Upper lobe of left lung (tissue), 6 donors: Measurements from ENCODE around the gene PAQR7. TPM values are rescaled to one million over a fixed set of nuclear protein-coding genes. Genes with fewer than 3 reads are reported as not detected.

ENCODE experiments used
- ATAC-seq, 2 donors: fragments of 200-7000 bp; cut with Tn5 transposase; one replicate each; pipeline ENCODE4 v1.9.1; 2022; ENCODE audit warnings: mild to moderate bottlenecking in 2 of 2, moderate library complexity in 2 of 2; ENCODE audit not compliant: low FRiP score in 2 of 2
- DNase-seq, 2 donors: peaks; one replicate each; pipeline ENCODE4 v3.0.0-alpha.2; 2019 to 2020
- H3K27ac ChIP-seq, 4 donors: fragments of 200-600 bp; sonication (generic); one replicate each; pipeline ENCODE4 v1.5.1; 2016 to 2019
- H3K27me3 ChIP-seq, 4 donors: fragments of 200-600 bp; sonication (generic); one replicate each; pipeline ENCODE4 v1.5.1; 2017 to 2019
- H3K36me3 ChIP-seq, 4 donors: fragments of 200-600 bp; sonication (generic); one replicate each; pipeline ENCODE4 v1.5.1; 2016 to 2019
- H3K4me1 ChIP-seq, 4 donors: fragments of 200-600 bp; sonication (generic); one replicate each; pipeline ENCODE4 v1.5.1; 2018 to 2019
- H3K4me3 ChIP-seq, 4 donors: fragments of 200-600 bp; sonication (generic); one replicate each; pipeline ENCODE4 v1.5.1; 2017 to 2019; ENCODE audit warnings: mild to moderate bottlenecking in 2 of 4, moderate library complexity in 1 of 4
- H3K9me3 ChIP-seq, 4 donors: fragments of 200-600 bp; sonication (generic); one replicate each; pipeline ENCODE4 v1.5.1; 2018 to 2019
- EP300 ChIP-seq, 4 donors: sonication (generic); formaldehyde crosslinking; IDR thresholded peaks; one replicate each; pipeline ENCODE4 v1.5.1; 2017; ENCODE audit warnings: antibody characterized with exemption in 4 of 4, control low read depth in 2 of 4
- POLR2A ChIP-seq, 4 donors: fragments of 450-650 bp; IDR thresholded peaks; one replicate each; pipeline ENCODE4 v1.5.1; 2016 to 2017; ENCODE audit warnings: antibody characterized with exemption in 4 of 4, mild to moderate bottlenecking in 2 of 4
- POLR2AphosphoS5 ChIP-seq, 2 donors: sonication (generic); formaldehyde crosslinking; IDR thresholded peaks; one replicate each; pipeline ENCODE4 v1.5.1; 2017; ENCODE audit warnings: antibody characterized with exemption in 2 of 2
- WGBS, 2 donors: methylation state at CpG; one replicate each; pipeline ENCODE4 v1.1.5; 2017 to 2018; 5-methylcytosine and 5-hydroxymethylcytosine counted together
- total RNA-seq, 6 donors: library from RNA; depleted of rRNA in 4 of 6; stranded (reverse); fragments of >200 nt in 4 of 6; gene quantifications; one replicate each; pipeline versions ENCODE4 v1.1.0 to v1.2.1, GENCODE V29; 2016 to 2021
- TF ChIP-seq, protein P1 (sequence below), 6 experiments: fragments of 450-650 bp in 4 of 6; fragments of 200-600 bp in 2 of 6; sonication (generic) in 2 of 6; IDR thresholded peaks; one replicate each; pipeline ENCODE4 v1.5.1; 2016 to 2019; ENCODE audit warnings: antibody characterized with exemption in 6 of 6
- donor health status: DM: no; HTN: no; CAD: no; lungs with moderate emphysema.
- donor health status: DM: no; HTN: yes; CAD: no; lungs with severe emphysema.

PAQR7 gene
- total RNA-seq, 6 donors from 2014 or later, result 1.9 to 9.6 (median 7.0) TPM

DNA sequence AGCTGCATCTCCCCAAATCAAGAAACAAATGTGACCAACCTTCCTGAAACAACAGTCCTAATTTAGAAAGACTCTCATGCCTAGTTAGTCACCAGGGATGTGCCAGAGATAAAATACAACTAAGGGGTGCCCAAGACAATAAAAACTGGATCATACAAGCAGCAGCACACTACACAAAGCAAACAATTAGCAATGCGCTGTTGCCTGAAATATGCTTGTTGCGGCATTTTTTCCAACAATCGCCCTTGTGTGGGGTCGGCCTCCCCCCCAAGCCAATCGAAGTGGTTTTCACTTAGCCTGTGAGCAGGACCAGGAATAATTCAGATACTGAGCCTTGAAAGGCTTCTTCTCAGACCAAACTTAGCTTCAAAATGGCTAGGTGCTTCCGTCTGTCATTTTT lies 32.1 kb upstream of the PAQR7 start:
- WGBS, 2 donors, result 93 to 96% methylated on average over 6 of the region's 6 CpGs
- Histone ChIP-seq H3K27ac (no peak overlapping the region), H3K27me3 (no peaks in the 10 kb centered on the region), H3K4me1 (peaks cover 4 to 31% (median 24%) of the 10 kb centered on the region in 4 donors), H3K36me3 (peaks cover 0 to 4% (median 0%) of the 10 kb centered on the region in 4 donors), H3K9me3 (no peaks in the 10 kb centered on the region), H3K4me3 (no peak overlapping the region)
- no peak for ATAC-seq
- DNase-seq, result no peak
- TF ChIP-seq POLR2A (IDR thresholded peaks at IDR 0.05), result no peak
- TF ChIP-seq, protein P1, sequence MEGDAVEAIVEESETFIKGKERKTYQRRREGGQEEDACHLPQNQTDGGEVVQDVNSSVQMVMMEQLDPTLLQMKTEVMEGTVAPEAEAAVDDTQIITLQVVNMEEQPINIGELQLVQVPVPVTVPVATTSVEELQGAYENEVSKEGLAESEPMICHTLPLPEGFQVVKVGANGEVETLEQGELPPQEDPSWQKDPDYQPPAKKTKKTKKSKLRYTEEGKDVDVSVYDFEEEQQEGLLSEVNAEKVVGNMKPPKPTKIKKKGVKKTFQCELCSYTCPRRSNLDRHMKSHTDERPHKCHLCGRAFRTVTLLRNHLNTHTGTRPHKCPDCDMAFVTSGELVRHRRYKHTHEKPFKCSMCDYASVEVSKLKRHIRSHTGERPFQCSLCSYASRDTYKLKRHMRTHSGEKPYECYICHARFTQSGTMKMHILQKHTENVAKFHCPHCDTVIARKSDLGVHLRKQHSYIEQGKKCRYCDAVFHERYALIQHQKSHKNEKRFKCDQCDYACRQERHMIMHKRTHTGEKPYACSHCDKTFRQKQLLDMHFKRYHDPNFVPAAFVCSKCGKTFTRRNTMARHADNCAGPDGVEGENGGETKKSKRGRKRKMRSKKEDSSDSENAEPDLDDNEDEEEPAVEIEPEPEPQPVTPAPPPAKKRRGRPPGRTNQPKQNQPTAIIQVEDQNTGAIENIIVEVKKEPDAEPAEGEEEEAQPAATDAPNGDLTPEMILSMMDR (IDR thresholded peaks at IDR 0.05), result no peak
- TF ChIP-seq EP300 (IDR thresholded peaks at IDR 0.05), result no peak
- TF ChIP-seq POLR2AphosphoS5 (IDR thresholded peaks at IDR 0.05), result no peak

GRCh38 chr1:25906644-25907300 lies 31.3 kb upstream of the PAQR7 start:
- DNase-seq, result no peak

GRCh38 chr1:25905680-25906643 lies 30.5 kb upstream of the PAQR7 start, which contains the start of gene STMN1:
Gene STMN1 (minus strand): TSS chr1:25906419. CDS start chr1:25904676, 1,743 bp downstream.
- DNase-seq (peak; percentile 90 to 97), ATAC-seq (peak; percentile 92 to 93)
- Histone ChIP-seq H3K27me3 (no peaks in the 10 kb centered on the region), H3K9me3 (no peaks in the 10 kb centered on the region), H3K27ac (peak within 1 kb of the TSS; percentile 38 to 86 (median 60)), H3K4me3 (peak within 1 kb of the TSS; percentile 75 to 85 (median 84)), H3K36me3 (peaks cover 0 to 13% (median 0%) of the 10 kb centered on the region in 4 donors), H3K4me1 (peaks cover 4 to 31% (median 24%) of the 10 kb centered on the region in 4 donors)
- no peak for TF ChIP-seq EP300 (IDR thresholded peaks at IDR 0.05)
- peak in 3 of 4 donors; percentile 31 to 85 (median 79) for TF ChIP-seq POLR2A (IDR thresholded peaks at IDR 0.05)
- peak; percentile 37 to 97 for TF ChIP-seq POLR2AphosphoS5 (IDR thresholded peaks at IDR 0.05)
- TF ChIP-seq, protein P1 (IDR thresholded peaks at IDR 0.05), result no peak
- 0% methylated on average over 18 to 19 of the region's 102 CpGs for WGBS, 2 donors

More at GRCh38 chr1:25906644-25907300, 31.3 kb upstream of the PAQR7 start:
- peak overlapping the region in 3 of 4 donors; percentile 36 to 86 (median 45) for H3K27ac ChIP-seq
- TF ChIP-seq, protein P1 (IDR thresholded peaks at IDR 0.05), result no peak
- no peak for TF ChIP-seq POLR2AphosphoS5 (IDR thresholded peaks at IDR 0.05)
- no peak for TF ChIP-seq EP300 (IDR thresholded peaks at IDR 0.05)
- TF ChIP-seq POLR2A (IDR thresholded peaks at IDR 0.05), result no peak
- 19 to 45% methylated on average over 20 to 25 of the region's 34 CpGs for WGBS, 2 donors
- peak overlapping the region; percentile 75 to 85 (median 84) for H3K4me3 ChIP-seq
- peaks cover 0 to 11% (median 0%) of the 10 kb centered on the region in 4 donors for H3K36me3 ChIP-seq
- ATAC-seq, result peak in 1 of 2 donors; percentile 25
- H3K4me1 ChIP-seq, result peaks cover 4 to 31% (median 24%) of the 10 kb centered on the region in 4 donors
- H3K27me3 ChIP-seq, result no peaks in the 10 kb centered on the region
- H3K9me3 ChIP-seq, result no peaks in the 10 kb centered on the region

GRCh38 chr1:25904943-25905679 lies 29.6 kb upstream of the PAQR7 start:
- Histone ChIP-seq H3K36me3 (peaks cover 0 to 20% (median 0%) of the 10 kb centered on the region in 4 donors), H3K4me3 (peak overlapping the region; percentile 75 to 85 (median 84)), H3K27ac (peak overlapping the region; percentile 38 to 86 (median 60)), H3K9me3 (no peaks in the 10 kb centered on the region), H3K27me3 (no peaks in the 10 kb centered on the region), H3K4me1 (peaks cover 4 to 31% (median 24%) of the 10 kb centered on the region in 4 donors)
- ATAC-seq, result peak; percentile 96 to 99
- peak; percentile 95 to 98 for DNase-seq
- WGBS, 2 donors, result 1 to 2% methylated on average over 18 to 23 of the region's 34 CpGs
- TF ChIP-seq, protein P1 (IDR thresholded peaks at IDR 0.05), result no peak
- TF ChIP-seq POLR2AphosphoS5 (IDR thresholded peaks at IDR 0.05) (no peak), POLR2A (IDR thresholded peaks at IDR 0.05) (no peak), EP300 (IDR thresholded peaks at IDR 0.05) (no peak)
